Measurements from ENCODE around the gene FHIT.

Gene FHIT

DNA sequence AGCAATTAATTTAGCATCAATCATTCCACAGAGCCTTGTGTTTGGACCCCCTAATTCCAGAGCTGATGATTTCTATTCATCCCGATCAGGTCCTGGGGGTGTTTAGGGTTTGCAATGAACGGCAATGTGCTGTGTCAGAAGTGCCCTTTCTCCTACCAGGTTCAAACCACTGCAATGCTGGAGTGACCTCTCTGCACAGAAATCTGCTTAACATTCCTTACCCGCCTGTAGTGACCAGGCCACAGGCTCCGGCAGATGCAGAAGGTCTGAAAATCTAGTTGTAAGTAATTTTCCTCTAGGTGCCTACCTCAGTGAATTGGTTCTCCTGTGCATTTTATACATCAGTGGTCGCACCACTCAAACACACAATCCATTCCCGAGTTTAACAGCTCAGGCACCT, 1476.1 kb downstream of the FHIT start:
- H3K27ac ChIP-seq (ENCODE audit: low read depth, low read length), result no peak overlapping the region
- no peaks in the 10 kb centered on the region for H3K36me3 ChIP-seq (ENCODE audit: insufficient read depth, low read length)
- H3K27me3 ChIP-seq (ENCODE audit: control insufficient read depth in 1 of 2, insufficient read depth in 2 of 2, low read length in 2 of 2), result no peaks in the 10 kb centered on the region
- no peaks in the 10 kb centered on the region for H3K9me3 ChIP-seq (ENCODE audit: low read length)
- no peak overlapping the region for H3K9ac ChIP-seq (ENCODE audit: low read length)
- H3K4me1 ChIP-seq (ENCODE audit: insufficient read depth, low read length), result no peaks in the 10 kb centered on the region
- no peak overlapping the region for H3K4me3 ChIP-seq (ENCODE audit: low read depth in 1 of 2, low read length in 2 of 2)

DNA sequence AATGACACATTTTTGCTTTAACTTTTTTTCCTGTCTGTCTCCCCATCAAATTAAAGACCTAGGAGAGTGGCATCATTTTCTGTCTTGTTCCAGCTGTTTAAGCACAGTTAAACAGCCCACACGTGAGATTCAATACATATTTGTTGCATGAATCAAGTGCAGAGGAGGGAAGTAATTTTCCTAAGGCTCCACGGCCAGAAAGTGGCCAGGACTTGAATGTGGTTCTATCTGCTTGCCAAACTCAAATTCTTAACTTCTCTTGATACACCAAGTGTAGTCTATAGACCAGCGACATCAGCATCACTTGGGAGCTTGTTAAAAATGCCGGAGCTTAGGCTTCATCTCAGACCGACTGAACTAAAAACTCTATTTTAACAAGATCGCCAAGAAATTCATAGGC, 1476.6 kb downstream of the FHIT start:
- Histone ChIP-seq H3K9me3 (ENCODE audit: low read length) (no peaks in the 10 kb centered on the region), H3K27ac (ENCODE audit: low read depth, low read length) (no peak overlapping the region), H3K4me1 (ENCODE audit: insufficient read depth, low read length) (no peaks in the 10 kb centered on the region)

DNA sequence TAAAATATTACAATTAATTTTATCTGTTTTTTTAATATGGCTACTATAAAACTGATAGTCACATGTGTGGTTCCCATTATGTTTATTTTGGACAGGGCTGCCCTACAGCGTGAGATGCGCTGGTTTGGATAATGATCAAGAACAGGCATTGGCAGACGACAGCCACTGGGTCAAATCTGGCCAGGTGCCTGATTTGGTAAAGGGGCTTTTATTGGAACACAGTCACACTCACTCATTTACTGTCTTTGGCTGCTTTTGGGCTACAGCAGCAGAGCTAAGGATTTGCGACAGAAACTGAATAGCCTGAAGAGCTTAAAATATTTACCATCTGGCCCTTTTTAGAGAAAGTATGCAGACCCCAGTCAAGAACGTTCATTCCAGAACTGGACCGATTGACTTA, 1477.3 kb downstream of the FHIT start:
- H3K4me3 ChIP-seq (ENCODE audit: low read depth in 1 of 2, low read length in 2 of 2), result no peak overlapping the region
- no peaks in the 10 kb centered on the region for H3K36me3 ChIP-seq (ENCODE audit: insufficient read depth, low read length)
- H3K27me3 ChIP-seq (ENCODE audit: control insufficient read depth in 1 of 2, insufficient read depth in 2 of 2, low read length in 2 of 2), result no peaks in the 10 kb centered on the region
- no peak overlapping the region for H3K27ac ChIP-seq (ENCODE audit: low read depth, low read length)
- no peaks in the 10 kb centered on the region for H3K4me1 ChIP-seq (ENCODE audit: insufficient read depth, low read length)
- no peak overlapping the region for H3K9ac ChIP-seq (ENCODE audit: low read length)
- no peaks in the 10 kb centered on the region for H3K9me3 ChIP-seq (ENCODE audit: low read length)

More for the DNA sequence above, 1476.6 kb downstream of the FHIT start:
- no peaks in the 10 kb centered on the region for H3K36me3 ChIP-seq (ENCODE audit: insufficient read depth, low read length)
- no peak overlapping the region for H3K4me3 ChIP-seq (ENCODE audit: low read depth in 1 of 2, low read length in 2 of 2)
- no peak overlapping the region for H3K9ac ChIP-seq (ENCODE audit: low read length)
- no peaks in the 10 kb centered on the region for H3K27me3 ChIP-seq (ENCODE audit: control insufficient read depth in 1 of 2, insufficient read depth in 2 of 2, low read length in 2 of 2)

DNA sequence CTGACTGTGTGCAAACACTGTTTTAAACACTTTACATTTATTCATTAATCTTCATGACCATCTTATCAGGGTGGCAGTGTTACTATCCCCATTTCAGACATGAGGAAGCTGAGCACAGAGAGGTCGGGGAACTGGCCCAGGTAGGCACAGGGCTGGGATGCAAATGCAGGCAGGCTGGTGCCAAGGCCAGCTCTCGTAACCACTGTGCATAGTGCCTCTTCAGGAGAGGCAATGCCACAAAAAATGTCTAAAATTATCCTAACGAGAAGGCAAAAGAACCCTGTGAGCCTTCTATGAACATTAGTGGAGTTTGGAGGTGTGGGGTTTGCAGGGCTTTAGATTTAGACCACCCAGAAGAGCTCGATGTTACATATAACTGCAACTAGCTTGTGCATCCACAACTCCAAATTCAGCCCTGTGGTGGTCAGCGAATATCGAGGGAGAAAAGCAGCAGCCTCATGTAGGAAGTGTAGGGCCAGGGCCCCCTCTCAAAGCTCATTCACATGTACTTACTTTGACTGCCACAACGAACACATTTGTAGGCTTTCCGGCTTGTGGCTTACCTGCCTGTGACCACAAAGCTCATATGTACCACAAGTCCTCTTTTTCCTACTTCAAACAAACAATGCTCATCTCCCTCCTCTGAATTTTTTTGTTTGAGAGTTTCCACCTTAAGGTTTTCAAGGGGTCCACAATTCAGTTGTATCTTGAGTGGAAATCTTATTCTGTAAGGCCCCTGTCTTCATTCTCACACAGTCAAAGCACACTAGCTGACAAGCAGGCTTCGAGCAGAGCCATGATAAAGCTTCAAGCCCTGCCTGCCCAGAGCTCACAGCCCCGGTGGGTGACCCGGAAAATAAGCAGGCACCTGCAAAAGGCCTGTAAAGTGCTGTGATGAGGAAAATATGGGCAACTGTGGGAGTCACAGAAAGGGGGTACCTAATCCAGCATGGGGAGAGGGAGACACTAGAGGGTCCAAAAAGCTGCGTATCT, 1478.5 kb downstream of the FHIT start:
- Histone ChIP-seq H3K27me3 (ENCODE audit: control insufficient read depth in 1 of 2, insufficient read depth in 2 of 2, low read length in 2 of 2) (no peaks in the 10 kb centered on the region), H3K27ac (ENCODE audit: low read depth, low read length) (no peak overlapping the region), H3K36me3 (ENCODE audit: insufficient read depth, low read length) (no peaks in the 10 kb centered on the region), H3K9ac (ENCODE audit: low read length) (no peak overlapping the region), H3K4me1 (ENCODE audit: insufficient read depth, low read length) (no peaks in the 10 kb centered on the region), H3K9me3 (ENCODE audit: low read length) (no peaks in the 10 kb centered on the region), H3K4me3 (ENCODE audit: low read depth in 1 of 2, low read length in 2 of 2) (no peak overlapping the region)

DNA sequence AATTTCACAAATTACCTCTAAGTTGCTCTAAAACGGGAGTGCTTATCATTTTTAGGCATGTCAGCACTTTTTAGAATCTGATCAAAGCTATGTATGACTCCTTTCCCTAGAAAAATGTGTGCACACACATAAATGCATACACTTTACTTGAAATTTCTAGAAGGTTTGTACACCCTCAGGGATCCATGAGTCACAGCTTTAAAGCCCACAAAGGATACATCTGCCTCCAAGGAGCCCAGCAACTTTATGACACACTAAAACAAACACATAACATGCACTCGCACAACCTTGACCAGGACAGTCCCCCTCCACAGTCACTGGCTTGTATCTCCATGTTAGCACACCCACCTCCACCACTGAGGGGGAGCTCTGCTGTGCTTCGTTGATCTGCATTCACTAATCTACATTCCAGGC, 1479.5 kb downstream of the FHIT start:
- Histone ChIP-seq H3K4me1 (ENCODE audit: insufficient read depth, low read length) (no peaks in the 10 kb centered on the region), H3K9me3 (ENCODE audit: low read length) (no peaks in the 10 kb centered on the region), H3K4me3 (ENCODE audit: low read depth in 1 of 2, low read length in 2 of 2) (no peak overlapping the region), H3K9ac (ENCODE audit: low read length) (no peak overlapping the region), H3K27me3 (ENCODE audit: control insufficient read depth in 1 of 2, insufficient read depth in 2 of 2, low read length in 2 of 2) (no peaks in the 10 kb centered on the region), H3K36me3 (ENCODE audit: insufficient read depth, low read length) (no peaks in the 10 kb centered on the region), H3K27ac (ENCODE audit: low read depth, low read length) (no peak overlapping the region)

DNA sequence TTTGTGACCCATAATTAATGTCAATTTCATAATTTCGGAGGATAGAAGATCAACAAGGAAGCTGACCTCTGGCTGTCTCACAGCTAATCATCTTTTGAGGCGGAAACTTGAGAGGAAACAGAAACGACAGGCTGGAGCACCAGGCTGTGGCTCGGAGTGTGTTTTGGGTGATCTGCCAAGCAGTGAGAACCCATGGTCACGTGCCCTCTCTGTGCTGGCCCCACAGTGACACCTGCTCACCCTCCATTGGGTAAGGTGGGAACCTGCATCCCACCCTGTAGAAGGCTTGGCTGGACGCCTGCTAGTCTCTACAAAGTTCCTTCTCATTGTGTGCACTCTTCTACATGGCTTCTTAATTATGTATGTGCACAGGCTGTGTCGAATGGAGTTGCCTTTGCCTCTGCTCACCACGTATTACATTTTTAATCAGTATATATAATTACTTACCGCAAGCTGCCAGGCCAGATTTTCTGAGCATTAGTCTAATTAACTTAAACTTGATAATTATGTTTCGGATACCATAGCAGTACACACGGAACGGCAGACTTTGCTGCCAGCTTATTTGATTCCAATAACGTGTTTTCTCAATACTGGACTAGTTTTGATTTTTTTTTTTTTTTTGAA, 1482.0 kb downstream of the FHIT start:
- no peaks in the 10 kb centered on the region for H3K4me1 ChIP-seq (ENCODE audit: insufficient read depth, low read length)
- no peaks in the 10 kb centered on the region for H3K27me3 ChIP-seq (ENCODE audit: control insufficient read depth in 1 of 2, insufficient read depth in 2 of 2, low read length in 2 of 2)
- no peaks in the 10 kb centered on the region for H3K36me3 ChIP-seq (ENCODE audit: insufficient read depth, low read length)
- no peak overlapping the region for H3K27ac ChIP-seq (ENCODE audit: low read depth, low read length)
- H3K9me3 ChIP-seq (ENCODE audit: low read length), result no peaks in the 10 kb centered on the region
- no peak overlapping the region for H3K9ac ChIP-seq (ENCODE audit: low read length)
- no peak overlapping the region for H3K4me3 ChIP-seq (ENCODE audit: low read depth in 1 of 2, low read length in 2 of 2)

DNA sequence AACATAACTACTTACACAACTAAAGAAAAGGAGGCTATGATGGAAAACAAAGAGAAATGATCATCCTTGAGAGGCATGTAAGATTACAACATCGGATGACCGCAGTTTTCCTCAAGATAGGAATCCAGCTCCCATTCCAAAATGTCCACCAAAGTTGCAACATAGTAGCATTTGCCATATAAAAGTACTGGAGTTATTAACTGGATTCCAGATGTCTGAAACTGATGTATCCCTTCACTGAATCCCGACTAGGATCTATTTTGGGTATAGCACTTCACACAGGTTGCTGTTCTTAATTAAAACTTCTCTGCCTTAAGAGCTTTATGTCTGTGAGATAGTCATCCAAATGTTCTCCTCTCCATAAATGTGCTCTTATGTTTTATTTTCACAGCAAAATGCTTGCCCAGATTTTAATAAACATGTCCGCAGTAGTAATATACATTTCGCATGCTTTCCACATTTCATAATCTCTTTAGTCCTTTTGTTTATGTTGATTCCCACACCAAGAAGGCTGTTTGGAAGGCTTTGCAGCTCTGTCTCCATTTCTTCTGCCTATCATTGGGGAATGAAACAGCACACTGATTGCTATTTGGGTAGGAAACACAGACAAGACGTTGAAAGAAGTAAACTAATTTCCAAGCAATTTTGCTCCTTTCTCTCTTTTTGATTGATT, 1484.9 kb downstream of the FHIT start:
- Histone ChIP-seq H3K9me3 (ENCODE audit: low read length) (no peaks in the 10 kb centered on the region), H3K27ac (ENCODE audit: low read depth, low read length) (no peak overlapping the region), H3K27me3 (ENCODE audit: control insufficient read depth in 1 of 2, insufficient read depth in 2 of 2, low read length in 2 of 2) (no peaks in the 10 kb centered on the region)

DNA sequence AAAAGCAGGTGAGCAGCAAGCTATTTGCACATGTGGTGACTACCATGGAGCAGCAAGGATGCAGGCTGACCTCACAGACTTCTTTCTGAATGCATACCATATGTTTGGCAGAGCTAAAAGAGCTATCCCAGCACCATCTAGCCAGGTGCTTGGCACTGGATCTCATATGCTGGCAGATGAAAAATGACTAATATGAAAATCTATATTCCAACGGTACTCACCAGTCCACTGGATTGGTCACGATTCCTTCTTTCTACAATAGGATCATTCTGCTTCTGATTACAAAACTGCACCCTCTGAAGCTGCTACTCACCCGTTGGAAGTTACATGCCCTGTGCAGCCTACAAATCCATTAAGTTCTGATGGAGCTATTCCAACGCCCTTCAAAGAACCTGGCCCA, 1487.1 kb downstream of the FHIT start:
- Histone ChIP-seq H3K4me1 (ENCODE audit: insufficient read depth, low read length) (no peaks in the 10 kb centered on the region), H3K9me3 (ENCODE audit: low read length) (no peaks in the 10 kb centered on the region), H3K27me3 (ENCODE audit: control insufficient read depth in 1 of 2, insufficient read depth in 2 of 2, low read length in 2 of 2) (no peaks in the 10 kb centered on the region), H3K27ac (ENCODE audit: low read depth, low read length) (no peak overlapping the region), H3K9ac (ENCODE audit: low read length) (no peak overlapping the region), H3K36me3 (ENCODE audit: insufficient read depth, low read length) (no peaks in the 10 kb centered on the region), H3K4me3 (ENCODE audit: low read depth in 1 of 2, low read length in 2 of 2) (no peak overlapping the region)

More for the DNA sequence above, 1484.9 kb downstream of the FHIT start:
- Histone ChIP-seq H3K4me3 (ENCODE audit: low read depth in 1 of 2, low read length in 2 of 2) (no peak overlapping the region), H3K36me3 (ENCODE audit: insufficient read depth, low read length) (no peaks in the 10 kb centered on the region), H3K4me1 (ENCODE audit: insufficient read depth, low read length) (no peaks in the 10 kb centered on the region), H3K9ac (ENCODE audit: low read length) (no peak overlapping the region)

DNA sequence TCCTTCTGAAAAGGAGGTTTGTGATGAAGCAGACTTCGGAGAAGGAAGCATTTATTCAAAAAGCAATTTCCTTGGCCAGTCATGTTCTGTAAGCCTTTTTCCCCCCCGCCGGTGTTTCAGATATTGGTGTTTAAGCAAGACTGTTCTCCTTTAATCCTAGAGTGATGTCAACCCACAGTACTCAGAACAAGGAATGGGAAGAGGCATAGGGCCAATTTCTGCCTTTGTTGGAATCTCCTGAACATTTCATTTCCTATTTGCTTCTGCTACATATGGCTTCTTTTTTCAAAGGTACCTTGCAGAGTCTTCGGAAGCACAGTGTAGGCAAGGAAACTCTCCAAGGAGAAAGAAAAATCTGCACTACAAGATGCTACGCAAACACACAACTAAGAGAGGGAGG, 1488.3 kb downstream of the FHIT start:
- no peaks in the 10 kb centered on the region for H3K36me3 ChIP-seq (ENCODE audit: insufficient read depth, low read length)
- H3K27me3 ChIP-seq (ENCODE audit: control insufficient read depth in 1 of 2, insufficient read depth in 2 of 2, low read length in 2 of 2), result no peaks in the 10 kb centered on the region
- H3K9me3 ChIP-seq (ENCODE audit: low read length), result no peaks in the 10 kb centered on the region
- no peak overlapping the region for H3K4me3 ChIP-seq (ENCODE audit: low read depth in 1 of 2, low read length in 2 of 2)
- no peaks in the 10 kb centered on the region for H3K4me1 ChIP-seq (ENCODE audit: insufficient read depth, low read length)
- no peak overlapping the region for H3K27ac ChIP-seq (ENCODE audit: low read depth, low read length)
- no peak overlapping the region for H3K9ac ChIP-seq (ENCODE audit: low read length)

DNA sequence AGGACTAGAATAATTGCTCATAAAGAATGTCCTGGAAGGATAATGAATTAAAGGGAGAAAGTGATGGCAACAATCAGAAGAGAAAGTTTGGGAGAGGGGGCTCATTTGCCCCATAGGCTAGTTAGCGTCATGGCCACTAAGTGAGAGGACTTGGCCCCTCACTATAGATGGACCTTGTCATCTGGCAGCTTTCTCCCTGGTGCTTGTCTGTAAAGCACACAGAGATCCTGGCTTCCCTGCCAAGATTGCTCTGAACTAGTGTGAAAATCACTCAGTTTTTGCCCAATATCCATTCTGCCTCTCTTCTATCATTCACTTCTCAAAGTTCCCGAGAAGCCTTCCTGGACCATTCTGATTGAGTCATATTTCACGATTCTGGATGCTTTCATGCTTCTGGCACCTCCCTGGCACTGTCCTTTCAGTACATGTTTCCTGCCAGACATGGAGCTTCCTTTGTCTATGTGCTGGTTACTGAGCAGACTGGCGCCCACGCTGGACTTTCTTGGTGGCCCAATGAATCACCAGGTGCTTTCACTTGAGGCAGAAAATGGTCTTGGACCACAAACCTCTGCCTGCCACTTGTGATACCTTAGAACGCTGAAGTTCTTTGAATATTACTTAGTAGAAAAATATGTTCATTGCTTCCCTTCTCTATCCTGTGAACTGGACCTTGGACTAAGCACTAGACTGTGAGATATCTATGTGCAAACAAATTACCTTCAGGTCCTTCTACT, 1491.8 kb downstream of the FHIT start:
- no peak overlapping the region for H3K4me3 ChIP-seq (ENCODE audit: low read depth in 1 of 2, low read length in 2 of 2)
- H3K36me3 ChIP-seq (ENCODE audit: insufficient read depth, low read length), result no peaks in the 10 kb centered on the region
- H3K27ac ChIP-seq (ENCODE audit: low read depth, low read length), result no peak overlapping the region
- H3K9me3 ChIP-seq (ENCODE audit: low read length), result no peaks in the 10 kb centered on the region
- H3K4me1 ChIP-seq (ENCODE audit: insufficient read depth, low read length), result no peaks in the 10 kb centered on the region
- H3K9ac ChIP-seq (ENCODE audit: low read length), result no peak overlapping the region
- no peaks in the 10 kb centered on the region for H3K27me3 ChIP-seq (ENCODE audit: control insufficient read depth in 1 of 2, insufficient read depth in 2 of 2, low read length in 2 of 2)

DNA sequence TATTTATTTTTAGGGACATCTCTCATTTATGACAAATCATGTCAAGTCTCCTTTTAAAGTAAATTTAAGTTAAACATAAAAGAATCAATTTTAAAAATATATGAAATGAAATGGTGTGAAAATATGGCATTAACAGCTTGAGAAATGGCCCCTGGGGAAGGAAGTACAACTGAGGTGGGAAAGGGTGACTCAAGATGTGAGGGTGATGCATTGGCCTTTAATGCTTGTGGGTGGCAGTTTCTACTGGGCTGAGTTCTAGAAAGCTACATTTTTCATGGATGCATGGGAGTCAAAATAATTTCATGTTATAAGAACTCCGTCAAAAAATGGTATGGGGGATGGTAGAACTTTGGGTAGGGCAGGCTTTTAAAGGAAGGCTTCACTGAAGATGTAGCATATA, 1492.6 kb downstream of the FHIT start:
- H3K4me1 ChIP-seq (ENCODE audit: insufficient read depth, low read length), result no peaks in the 10 kb centered on the region
- no peaks in the 10 kb centered on the region for H3K36me3 ChIP-seq (ENCODE audit: insufficient read depth, low read length)
- no peak overlapping the region for H3K9ac ChIP-seq (ENCODE audit: low read length)
- H3K27me3 ChIP-seq (ENCODE audit: control insufficient read depth in 1 of 2, insufficient read depth in 2 of 2, low read length in 2 of 2), result no peaks in the 10 kb centered on the region
- H3K27ac ChIP-seq (ENCODE audit: low read depth, low read length), result no peak overlapping the region
- no peak overlapping the region for H3K4me3 ChIP-seq (ENCODE audit: low read depth in 1 of 2, low read length in 2 of 2)
- H3K9me3 ChIP-seq (ENCODE audit: low read length), result no peaks in the 10 kb centered on the region
